ENCODE data around the gene REPIN1. TPM values are rescaled to one million over a fixed set of nuclear protein-coding genes. Genes with fewer than 3 reads are reported as not detected.

The REPIN1 gene
- total RNA-seq, 1 donor from 2014 or later = 148 TPM

- TF ChIP-seq, protein P1, sequence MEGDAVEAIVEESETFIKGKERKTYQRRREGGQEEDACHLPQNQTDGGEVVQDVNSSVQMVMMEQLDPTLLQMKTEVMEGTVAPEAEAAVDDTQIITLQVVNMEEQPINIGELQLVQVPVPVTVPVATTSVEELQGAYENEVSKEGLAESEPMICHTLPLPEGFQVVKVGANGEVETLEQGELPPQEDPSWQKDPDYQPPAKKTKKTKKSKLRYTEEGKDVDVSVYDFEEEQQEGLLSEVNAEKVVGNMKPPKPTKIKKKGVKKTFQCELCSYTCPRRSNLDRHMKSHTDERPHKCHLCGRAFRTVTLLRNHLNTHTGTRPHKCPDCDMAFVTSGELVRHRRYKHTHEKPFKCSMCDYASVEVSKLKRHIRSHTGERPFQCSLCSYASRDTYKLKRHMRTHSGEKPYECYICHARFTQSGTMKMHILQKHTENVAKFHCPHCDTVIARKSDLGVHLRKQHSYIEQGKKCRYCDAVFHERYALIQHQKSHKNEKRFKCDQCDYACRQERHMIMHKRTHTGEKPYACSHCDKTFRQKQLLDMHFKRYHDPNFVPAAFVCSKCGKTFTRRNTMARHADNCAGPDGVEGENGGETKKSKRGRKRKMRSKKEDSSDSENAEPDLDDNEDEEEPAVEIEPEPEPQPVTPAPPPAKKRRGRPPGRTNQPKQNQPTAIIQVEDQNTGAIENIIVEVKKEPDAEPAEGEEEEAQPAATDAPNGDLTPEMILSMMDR (IDR thresholded peaks at IDR 0.05; ENCODE audit: unreplicated experiment) = no peak
- no peaks in the 10 kb centered on the region for H3K36me3 Mint-ChIP-seq (ENCODE audit: insufficient read depth)
- H3K27ac Mint-ChIP-seq = no peak overlapping the region
- H3K9me3 Mint-ChIP-seq (ENCODE audit: low read depth) = no peaks in the 10 kb centered on the region
- peaks cover 5% of the 10 kb centered on the region for H3K27me3 Mint-ChIP-seq
- H3K4me3 Mint-ChIP-seq (ENCODE audit: low read depth) = no peak overlapping the region
- H3K4me1 Mint-ChIP-seq (ENCODE audit: low read depth) = peaks cover 1% of the 10 kb centered on the region
- DNase-seq (ENCODE audit: low spot score, unreplicated experiment) = no peak
Measured at GRCh38 chr7:150357270-150357669, 11.4 kb upstream of the REPIN1 start.

DNA sequence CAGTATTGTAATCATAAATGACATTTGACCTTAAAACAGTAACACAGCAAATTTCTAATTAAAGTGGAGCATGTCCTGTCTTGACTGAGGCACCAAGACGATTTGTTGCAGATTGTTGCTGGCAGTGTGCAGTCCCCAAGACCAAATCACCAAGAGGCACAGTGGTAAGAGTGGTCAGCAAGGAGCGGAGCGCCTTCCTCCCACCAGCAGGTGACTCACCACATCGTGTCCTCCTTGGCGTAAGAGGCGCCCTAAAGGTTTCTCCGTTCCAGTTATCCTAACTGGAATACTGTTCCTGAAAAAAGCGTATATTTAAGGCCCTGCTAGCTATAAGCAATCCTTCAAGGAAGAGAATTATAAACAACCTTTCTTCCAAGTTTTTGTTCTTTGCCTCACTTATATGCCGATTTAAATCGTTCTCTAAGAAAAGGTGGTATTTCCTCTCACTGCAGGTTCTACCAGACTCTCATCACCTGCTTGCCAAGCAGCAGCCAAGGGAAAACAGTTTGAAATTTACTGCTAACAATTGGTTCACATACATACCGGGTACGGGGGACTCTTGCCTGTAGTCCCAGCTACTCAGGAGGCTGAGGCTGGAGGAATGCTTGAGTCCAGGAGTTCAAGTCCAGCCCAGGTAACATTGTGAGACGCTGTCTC, 10.7 kb upstream of the REPIN1 start:
- H3K4me3 Mint-ChIP-seq (ENCODE audit: low read depth) = no peak overlapping the region
- peaks cover 1% of the 10 kb centered on the region for H3K4me1 Mint-ChIP-seq (ENCODE audit: low read depth)
- H3K27ac Mint-ChIP-seq = no peak overlapping the region
- H3K27me3 Mint-ChIP-seq = peaks cover 12% of the 10 kb centered on the region
- no peaks in the 10 kb centered on the region for H3K36me3 Mint-ChIP-seq (ENCODE audit: insufficient read depth)
- DNase-seq (ENCODE audit: low spot score, unreplicated experiment) = no peak
- H3K9me3 Mint-ChIP-seq (ENCODE audit: low read depth) = no peaks in the 10 kb centered on the region
- TF ChIP-seq, protein P1 (IDR thresholded peaks at IDR 0.05; ENCODE audit: unreplicated experiment) = no peak

DNA sequence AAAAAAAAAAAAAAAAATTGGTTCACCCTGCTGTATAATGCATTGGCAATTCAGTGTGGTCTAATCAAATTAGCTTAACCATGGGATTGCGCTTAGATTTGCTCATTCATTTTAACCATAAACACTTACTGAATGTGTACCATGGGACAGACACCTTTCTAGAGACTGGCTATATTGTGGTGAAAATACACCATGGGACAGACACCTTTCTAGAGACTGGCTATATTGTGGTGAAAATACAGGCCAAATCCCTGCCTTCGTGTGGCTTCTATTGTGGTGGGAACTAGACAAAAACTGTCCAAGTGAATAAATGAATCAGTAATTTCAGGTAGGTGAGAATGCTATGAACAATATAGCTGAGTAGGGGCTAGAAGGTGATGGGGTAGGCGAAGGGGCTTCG, 10.2 kb upstream of the REPIN1 start:
- no peaks in the 10 kb centered on the region for H3K36me3 Mint-ChIP-seq (ENCODE audit: insufficient read depth)
- no peak overlapping the region for H3K27ac Mint-ChIP-seq
- no peak for DNase-seq (ENCODE audit: low spot score, unreplicated experiment)
- H3K4me3 Mint-ChIP-seq (ENCODE audit: low read depth) = no peak overlapping the region
- H3K9me3 Mint-ChIP-seq (ENCODE audit: low read depth) = no peaks in the 10 kb centered on the region
- H3K27me3 Mint-ChIP-seq = peaks cover 14% of the 10 kb centered on the region
- peaks cover 1% of the 10 kb centered on the region for H3K4me1 Mint-ChIP-seq (ENCODE audit: low read depth)
- TF ChIP-seq, protein P1 (IDR thresholded peaks at IDR 0.05; ENCODE audit: unreplicated experiment) = no peak

- Mint-ChIP-seq H3K27ac (no peak overlapping the region), H3K4me1 (ENCODE audit: low read depth) (peaks cover 4% of the 10 kb centered on the region), H3K9me3 (ENCODE audit: low read depth) (no peaks in the 10 kb centered on the region), H3K36me3 (ENCODE audit: insufficient read depth) (no peaks in the 10 kb centered on the region), H3K4me3 (ENCODE audit: low read depth) (no peak overlapping the region), H3K27me3 (peaks cover 14% of the 10 kb centered on the region)
- no peak for DNase-seq (ENCODE audit: low spot score, unreplicated experiment)
- TF ChIP-seq, protein P1 (IDR thresholded peaks at IDR 0.05; ENCODE audit: unreplicated experiment) = no peak
Measured at GRCh38 chr7:150358988-150359621, 9.5 kb upstream of the REPIN1 start.

DNA sequence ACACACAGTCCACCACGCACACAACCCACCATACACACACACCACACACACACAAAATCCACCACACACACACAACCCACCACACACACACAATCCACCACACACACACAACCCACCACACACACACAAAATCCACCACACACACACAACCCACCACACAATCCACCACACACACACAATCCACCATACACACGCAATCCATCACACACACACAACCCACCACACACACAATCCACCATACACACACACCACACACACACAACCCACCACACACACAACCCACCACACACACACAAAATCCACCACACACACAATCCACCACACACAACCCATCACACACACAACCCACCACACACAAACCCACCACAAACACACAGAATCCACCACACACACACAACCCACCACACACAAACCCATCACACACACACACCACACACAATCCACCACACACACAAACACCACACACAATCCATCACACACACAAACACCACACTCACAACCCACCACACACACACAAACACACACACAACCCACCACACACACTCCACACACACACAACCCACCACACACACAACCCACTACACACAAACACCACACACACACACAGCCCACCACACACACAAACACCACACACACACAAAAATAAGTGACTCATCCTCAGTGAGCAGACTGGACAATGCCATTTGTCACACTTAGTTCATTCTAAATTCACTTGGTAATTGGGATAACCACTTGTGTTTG, 8.8 kb upstream of the REPIN1 start:
- Mint-ChIP-seq H3K36me3 (ENCODE audit: insufficient read depth) (no peaks in the 10 kb centered on the region), H3K4me1 (ENCODE audit: low read depth) (peaks cover 4% of the 10 kb centered on the region), H3K27me3 (peaks cover 14% of the 10 kb centered on the region), H3K9me3 (ENCODE audit: low read depth) (no peaks in the 10 kb centered on the region), H3K27ac (no peak overlapping the region), H3K4me3 (ENCODE audit: low read depth) (no peak overlapping the region)
- no peak for DNase-seq (ENCODE audit: low spot score, unreplicated experiment)
- TF ChIP-seq, protein P1 (IDR thresholded peaks at IDR 0.05; ENCODE audit: unreplicated experiment) = no peak
